ENCODE data around the gene TUT4. TPM values are rescaled to one million over a fixed set of nuclear protein-coding genes. Genes with fewer than 3 reads are reported as not detected.

The TUT4 gene
- total and polyA plus RNA-seq, 2 experiments from 2014 or later = 69.9 to 116 TPM

DNA sequence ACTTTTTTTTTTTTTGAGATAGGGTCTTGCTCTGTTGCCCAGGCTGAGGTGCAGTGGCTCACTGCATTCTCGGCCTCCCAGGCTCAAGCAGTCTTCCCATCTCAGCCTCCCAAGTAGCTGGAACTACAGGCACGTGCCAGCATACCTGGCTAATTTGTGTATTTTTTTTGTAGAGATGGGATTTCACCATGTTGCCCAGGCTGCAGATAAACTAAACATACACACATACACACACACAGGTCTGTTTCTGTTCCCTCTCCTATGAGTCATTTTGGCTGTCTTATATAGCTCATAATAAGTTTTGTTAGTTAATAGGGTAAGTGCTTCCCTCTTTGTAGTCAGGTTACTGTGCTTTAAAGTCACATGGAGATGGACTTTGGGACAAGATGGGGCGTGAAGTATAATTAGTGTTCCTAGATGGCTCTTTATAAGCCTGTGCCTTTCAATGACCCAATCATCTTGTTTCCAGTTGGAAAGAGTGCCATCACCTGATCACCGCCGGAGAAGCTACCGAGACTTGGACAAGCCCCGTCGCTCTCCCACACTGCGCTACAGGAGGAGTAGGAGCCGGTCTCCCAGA lies 139.4 kb downstream of the TUT4 start (continued):
- TF ChIP-seq, protein P1, sequence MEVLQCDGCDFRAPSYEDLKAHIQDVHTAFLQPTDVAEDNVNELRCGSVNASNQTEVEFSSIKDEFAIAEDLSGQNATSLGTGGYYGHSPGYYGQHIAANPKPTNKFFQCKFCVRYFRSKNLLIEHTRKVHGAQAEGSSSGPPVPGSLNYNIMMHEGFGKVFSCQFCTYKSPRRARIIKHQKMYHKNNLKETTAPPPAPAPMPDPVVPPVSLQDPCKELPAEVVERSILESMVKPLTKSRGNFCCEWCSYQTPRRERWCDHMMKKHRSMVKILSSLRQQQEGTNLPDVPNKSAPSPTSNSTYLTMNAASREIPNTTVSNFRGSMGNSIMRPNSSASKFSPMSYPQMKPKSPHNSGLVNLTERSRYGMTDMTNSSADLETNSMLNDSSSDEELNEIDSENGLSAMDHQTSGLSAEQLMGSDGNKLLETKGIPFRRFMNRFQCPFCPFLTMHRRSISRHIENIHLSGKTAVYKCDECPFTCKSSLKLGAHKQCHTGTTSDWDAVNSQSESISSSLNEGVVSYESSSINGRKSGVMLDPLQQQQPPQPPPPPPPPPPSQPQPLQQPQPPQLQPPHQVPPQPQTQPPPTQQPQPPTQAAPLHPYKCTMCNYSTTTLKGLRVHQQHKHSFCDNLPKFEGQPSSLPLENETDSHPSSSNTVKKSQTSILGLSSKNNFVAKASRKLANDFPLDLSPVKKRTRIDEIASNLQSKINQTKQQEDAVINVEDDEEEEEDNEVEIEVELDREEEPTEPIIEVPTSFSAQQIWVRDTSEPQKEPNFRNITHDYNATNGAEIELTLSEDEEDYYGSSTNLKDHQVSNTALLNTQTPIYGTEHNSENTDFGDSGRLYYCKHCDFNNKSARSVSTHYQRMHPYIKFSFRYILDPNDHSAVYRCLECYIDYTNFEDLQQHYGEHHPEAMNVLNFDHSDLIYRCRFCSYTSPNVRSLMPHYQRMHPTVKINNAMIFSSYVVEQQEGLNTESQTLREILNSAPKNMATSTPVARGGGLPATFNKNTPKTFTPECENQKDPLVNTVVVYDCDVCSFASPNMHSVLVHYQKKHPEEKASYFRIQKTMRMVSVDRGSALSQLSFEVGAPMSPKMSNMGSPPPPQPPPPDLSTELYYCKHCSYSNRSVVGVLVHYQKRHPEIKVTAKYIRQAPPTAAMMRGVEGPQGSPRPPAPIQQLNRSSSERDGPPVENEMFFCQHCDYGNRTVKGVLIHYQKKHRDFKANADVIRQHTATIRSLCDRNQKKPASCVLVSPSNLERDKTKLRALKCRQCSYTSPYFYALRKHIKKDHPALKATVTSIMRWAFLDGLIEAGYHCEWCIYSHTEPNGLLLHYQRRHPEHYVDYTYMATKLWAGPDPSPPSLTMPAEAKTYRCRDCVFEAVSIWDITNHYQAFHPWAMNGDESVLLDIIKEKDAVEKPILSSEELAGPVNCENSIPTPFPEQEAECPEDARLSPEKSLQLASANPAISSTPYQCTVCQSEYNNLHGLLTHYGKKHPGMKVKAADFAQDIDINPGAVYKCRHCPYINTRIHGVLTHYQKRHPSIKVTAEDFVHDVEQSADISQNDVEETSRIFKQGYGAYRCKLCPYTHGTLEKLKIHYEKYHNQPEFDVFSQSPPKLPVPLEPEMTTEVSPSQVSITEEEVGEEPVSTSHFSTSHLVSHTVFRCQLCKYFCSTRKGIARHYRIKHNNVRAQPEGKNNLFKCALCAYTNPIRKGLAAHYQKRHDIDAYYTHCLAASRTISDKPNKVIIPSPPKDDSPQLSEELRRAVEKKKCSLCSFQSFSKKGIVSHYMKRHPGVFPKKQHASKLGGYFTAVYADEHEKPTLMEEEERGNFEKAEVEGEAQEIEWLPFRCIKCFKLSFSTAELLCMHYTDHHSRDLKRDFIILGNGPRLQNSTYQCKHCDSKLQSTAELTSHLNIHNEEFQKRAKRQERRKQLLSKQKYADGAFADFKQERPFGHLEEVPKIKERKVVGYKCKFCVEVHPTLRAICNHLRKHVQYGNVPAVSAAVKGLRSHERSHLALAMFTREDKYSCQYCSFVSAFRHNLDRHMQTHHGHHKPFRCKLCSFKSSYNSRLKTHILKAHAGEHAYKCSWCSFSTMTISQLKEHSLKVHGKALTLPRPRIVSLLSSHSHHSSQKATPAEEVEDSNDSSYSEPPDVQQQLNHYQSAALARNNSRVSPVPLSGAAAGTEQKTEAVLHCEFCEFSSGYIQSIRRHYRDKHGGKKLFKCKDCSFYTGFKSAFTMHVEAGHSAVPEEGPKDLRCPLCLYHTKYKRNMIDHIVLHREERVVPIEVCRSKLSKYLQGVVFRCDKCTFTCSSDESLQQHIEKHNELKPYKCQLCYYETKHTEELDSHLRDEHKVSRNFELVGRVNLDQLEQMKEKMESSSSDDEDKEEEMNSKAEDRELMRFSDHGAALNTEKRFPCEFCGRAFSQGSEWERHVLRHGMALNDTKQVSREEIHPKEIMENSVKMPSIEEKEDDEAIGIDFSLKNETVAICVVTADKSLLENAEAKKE (CRISPR knock-in tag; IDR thresholded peaks at IDR 0.05) = no peak
- TF ChIP-seq POLR2AphosphoS5 (IDR thresholded peaks at IDR 0.05; ENCODE audit: low read depth) = no peak
- no peak for TF ChIP-seq STAT1 (IDR thresholded peaks at IDR 0.05; ENCODE audit: unreplicated experiment)

DNA sequence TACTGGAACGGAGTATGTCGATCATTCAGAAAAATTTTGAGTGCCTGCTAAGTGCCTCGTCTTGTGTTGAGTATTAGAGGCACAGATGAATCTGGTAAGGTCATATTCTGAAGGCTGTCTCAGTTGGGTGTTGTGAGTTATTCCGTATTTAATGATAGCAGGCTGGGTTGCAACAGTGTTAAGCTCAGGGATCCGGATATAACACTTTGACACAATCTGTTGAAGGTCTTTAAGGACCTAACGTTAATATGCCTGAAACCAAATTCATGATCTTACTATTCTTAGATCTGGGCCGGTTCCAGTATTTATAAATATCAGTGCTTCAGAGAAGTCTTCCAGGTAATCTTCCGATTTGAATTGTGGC lies 147.9 kb downstream of the TUT4 start:
- peaks cover 69% of the 10 kb centered on the region for H3K36me3 Mint-ChIP-seq (ENCODE audit: low read depth)
- TF ChIP-seq, protein P1 (CRISPR knock-in tag; IDR thresholded peaks at IDR 0.05) = no peak
- TF ChIP-seq STAT1 (IDR thresholded peaks at IDR 0.05; ENCODE audit: unreplicated experiment) = no peak
- TF ChIP-seq EZH2phosphoT487 (IDR thresholded peaks at IDR 0.05; ENCODE audit: unreplicated experiment) = no peak
- TF ChIP-seq EZH2 (IDR thresholded peaks at IDR 0.05; ENCODE audit: low read depth, unreplicated experiment) = no peak

More for the DNA sequence above, 147.9 kb downstream of the TUT4 start:
- Histone ChIP-seq H3K9me2 (ENCODE audit: insufficient read depth) (no peaks in the 10 kb centered on the region), H3K4me3 (peak overlapping the region; percentile 82), H3K4me2 (peak overlapping the region; percentile 82), H2AFZ (no peak overlapping the region), H3F3A (replicated peaks; ENCODE audit: low read depth) (peaks cover 11% of the 10 kb centered on the region; the same call in 1 of the 2 replicates), H3K36me3 (ENCODE audit: insufficient read depth) (peaks cover 41% of the 10 kb centered on the region), H3K27ac (ENCODE audit: low read depth) (peak overlapping the region; percentile 99), H4K20me1 (replicated peaks; ENCODE audit: insufficient read depth) (peaks cover 26% of the 10 kb centered on the region), H3K79me2 (replicated peaks; ENCODE audit: insufficient read depth) (peaks cover 75% of the 10 kb centered on the region), H3K4me1 (ENCODE audit: insufficient read depth) (peaks cover 15% of the 10 kb centered on the region), H3K27me3 (ENCODE audit: insufficient read depth) (no peaks in the 10 kb centered on the region)
- DNase-seq (ENCODE audit: low spot score) = no peak
- no peak for ATAC-seq
- peak overlapping the region; percentile 100 for H3K27ac Mint-ChIP-seq
- peak overlapping the region; percentile 100 for H3K4me3 Mint-ChIP-seq
- no peaks in the 10 kb centered on the region for H3K27me3 Mint-ChIP-seq (ENCODE audit: insufficient read depth, low read depth, poor library complexity)
- no peaks in the 10 kb centered on the region for H3K9me3 Mint-ChIP-seq
- peaks cover 16% of the 10 kb centered on the region; the same call in 2 of the 3 replicates for H3K4me1 Mint-ChIP-seq

Measured in GM23338 (cell line).